SH-SY5Y (cell line): ENCODE measurements around the gene EIF1AD.

Source experiments
- GATA2 ChIP-seq: IDR thresholded peaks from 2 replicates; pipeline ENCODE4 v1.6.1; 2011; ENCODE audit warnings: mild to moderate bottlenecking, low read depth, low read length
- GATA3 ChIP-seq: IDR thresholded peaks from 2 replicates; pipeline ENCODE4 v1.6.1; 2011; ENCODE audit warnings: low read depth, mild to moderate bottlenecking, low read length, moderate library complexity

EIF1AD gene

GRCh38 chr11:65997286-65997685, 4.7 kb downstream of the EIF1AD start:
- no peak for TF ChIP-seq GATA2
- TF ChIP-seq GATA3 = no peak

- TF ChIP-seq GATA3 = no peak
- no peak for TF ChIP-seq GATA2
Measured at GRCh38 chr11:65992056-65992455, 9.9 kb downstream of the EIF1AD start.

DNA sequence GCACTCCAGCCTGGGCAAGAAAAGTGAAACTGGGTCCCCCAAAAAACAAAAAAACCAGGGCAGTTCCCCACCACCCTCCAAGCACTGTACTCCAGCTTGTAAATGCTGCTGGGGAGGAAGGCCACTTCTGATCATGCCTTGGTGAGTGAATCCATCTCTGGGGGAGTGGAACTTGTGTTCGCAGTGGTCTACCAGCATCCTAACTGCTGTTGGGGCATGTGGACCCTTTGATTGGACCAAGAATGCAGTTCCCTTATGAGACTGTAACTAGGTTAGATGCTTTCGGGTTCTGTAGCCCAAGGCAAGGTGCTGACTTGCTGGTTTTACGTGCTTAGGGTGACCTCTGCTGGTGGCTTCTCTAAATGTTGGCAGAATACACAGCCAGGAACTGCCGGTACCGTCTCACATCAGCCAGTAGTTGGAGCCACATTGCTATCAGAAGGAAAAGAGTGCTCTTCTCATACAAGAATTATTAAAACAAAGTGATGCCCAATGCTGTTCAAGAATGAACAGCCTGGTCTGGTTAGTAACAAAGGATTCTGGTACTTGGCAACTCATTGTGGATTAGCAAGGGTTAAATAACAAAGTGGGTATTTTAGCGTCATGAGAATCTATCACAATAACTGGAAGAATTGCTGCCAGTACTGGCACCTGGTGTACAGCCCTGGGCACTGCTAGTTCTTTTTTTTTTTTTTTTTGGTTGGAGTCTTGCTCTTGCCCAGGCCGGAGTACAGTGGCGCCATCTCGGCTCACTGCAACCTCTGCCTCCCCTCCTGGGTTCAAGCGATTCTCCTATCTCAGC, 13.0 kb downstream of the EIF1AD start:
- TF ChIP-seq GATA2 (no peak), GATA3 (no peak)

DNA sequence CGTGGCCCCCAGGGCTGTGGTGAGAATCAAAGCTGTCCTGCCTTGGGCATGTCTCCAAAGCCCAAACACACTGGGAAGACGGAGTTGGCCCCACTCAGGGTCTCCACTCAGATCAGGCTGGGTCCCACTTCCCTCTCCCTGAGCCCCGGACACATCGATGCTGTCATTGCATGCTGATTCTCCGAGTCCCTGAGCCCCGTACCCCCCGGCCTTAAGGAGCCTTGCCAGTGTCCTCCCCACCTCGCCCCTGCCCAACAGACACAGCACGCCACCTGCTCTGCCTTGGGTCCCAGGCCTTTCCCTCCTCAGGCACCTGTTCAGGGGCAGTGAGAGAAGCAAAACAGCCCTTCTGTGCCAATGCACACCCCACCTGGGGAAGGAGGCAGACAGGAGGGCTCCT, 14.6 kb downstream of the EIF1AD start:
- no peak for TF ChIP-seq GATA2
- no peak for TF ChIP-seq GATA3

DNA sequence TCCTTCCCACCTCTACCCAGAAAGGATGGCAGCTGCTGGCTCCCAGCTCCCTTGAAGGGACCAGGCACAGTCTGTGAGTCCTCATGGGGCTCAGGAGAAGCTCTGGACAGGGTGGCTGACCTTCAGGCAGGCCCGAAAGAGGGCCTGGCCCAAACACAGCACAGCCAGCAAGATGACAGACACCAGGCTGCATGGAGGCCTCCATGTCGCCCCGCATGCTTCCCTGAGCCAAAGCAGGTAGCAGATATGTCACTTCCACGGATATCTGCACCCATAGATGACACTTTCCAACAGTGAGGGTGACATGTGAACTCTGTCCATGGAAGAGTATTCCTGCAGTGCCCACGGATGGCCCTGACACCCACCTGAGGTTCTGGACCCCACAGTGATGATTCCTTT, 18.4 kb downstream of the EIF1AD start:
- TF ChIP-seq GATA3 (no peak), GATA2 (no peak)

GRCh38 chr11:65982824-65983588, 19.0 kb downstream of the EIF1AD start:
- TF ChIP-seq GATA3 (no peak), GATA2 (no peak)

DNA sequence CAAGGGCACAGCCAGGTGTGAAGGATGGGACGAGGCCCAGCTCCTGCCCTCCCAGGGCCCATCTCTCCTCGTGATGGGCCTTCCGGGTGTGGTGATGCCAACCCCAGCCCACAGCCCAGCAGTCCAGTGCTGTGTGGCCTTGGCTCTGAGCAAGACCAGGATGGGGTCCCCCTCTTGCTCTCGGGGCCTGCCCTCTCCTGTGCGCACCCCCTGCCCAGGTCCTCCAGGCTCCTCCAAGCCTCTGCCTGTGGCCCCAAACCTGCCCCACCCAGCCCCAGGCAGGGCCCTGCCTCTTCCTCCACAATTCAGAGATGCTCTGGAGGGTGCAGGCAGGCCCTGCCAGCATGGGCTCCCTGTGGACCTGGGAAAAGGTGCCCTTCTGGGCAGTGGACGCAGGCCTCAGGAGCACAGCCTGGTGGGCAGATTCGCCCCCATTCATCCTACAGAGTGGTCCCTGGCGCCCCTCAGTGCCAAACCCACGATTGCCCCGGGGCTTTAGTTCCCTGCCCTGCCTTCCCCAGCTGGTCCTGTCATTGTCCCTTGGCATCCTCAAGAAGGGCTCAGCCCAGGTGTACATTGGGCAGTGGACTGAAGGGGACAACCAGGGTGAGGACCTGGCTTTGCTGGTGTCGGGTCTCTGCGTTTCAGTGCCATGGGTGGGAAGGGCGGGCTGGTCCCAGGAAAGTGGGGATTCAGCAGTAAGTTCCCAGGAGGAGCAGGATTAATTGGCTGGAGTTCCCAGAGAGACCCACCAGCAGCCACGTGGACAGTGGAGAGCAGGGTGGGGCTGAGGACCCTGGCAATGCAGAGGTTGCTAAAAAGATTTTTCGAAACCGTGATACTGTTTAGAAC, 19.8 kb downstream of the EIF1AD start:
- TF ChIP-seq GATA2 (no peak), GATA3 (no peak)

- TF ChIP-seq GATA3 = no peak
- no peak for TF ChIP-seq GATA2
Measured at GRCh38 chr11:65981101-65981740, 20.7 kb downstream of the EIF1AD start.

- no peak for TF ChIP-seq GATA3
- TF ChIP-seq GATA2 = no peak
Measured at GRCh38 chr11:65979261-65979759, 22.6 kb downstream of the EIF1AD start.

DNA sequence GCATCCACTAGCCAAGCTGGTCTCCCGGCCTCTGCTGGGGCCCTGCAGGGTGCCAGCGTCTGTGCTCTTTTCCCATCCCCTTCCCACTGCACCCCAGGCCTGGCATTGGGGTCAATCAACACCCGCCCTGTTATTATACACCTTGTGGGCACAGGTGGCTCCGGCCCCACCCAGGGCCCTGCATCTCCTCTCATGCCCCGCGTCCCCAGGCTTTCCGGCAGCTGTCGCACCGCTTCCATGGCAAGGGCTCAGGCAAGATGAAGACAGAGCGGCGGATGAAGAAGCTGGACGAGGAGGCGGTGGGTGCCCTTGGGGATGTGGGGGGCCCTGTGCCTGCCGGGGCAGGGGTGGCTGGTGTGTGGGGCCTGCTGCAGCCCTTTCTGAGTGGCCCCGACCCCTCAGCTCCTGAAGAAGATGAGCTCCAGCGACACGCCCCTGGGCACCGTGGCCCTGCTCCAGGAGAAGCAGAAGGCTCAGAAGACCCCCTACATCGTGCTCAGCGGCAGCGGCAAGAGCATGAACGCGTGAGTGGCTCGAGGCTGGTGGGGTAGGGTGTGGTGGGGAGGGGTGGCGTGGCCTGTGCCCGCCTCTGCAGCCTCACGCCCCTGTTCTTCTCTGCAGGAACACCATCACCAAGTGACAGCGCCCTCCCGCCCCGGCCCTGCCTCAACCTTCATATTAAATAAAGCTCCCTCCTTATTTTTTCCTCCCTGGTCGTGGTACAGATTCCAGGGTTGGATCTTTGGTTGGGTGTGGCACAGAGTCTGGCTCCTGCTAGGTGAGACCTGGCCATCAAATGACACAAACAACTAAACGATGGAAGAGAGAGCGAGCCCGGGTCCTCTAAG, 23.3 kb downstream of the EIF1AD start:
- TF ChIP-seq GATA3 (no peak), GATA2 (no peak)

DNA sequence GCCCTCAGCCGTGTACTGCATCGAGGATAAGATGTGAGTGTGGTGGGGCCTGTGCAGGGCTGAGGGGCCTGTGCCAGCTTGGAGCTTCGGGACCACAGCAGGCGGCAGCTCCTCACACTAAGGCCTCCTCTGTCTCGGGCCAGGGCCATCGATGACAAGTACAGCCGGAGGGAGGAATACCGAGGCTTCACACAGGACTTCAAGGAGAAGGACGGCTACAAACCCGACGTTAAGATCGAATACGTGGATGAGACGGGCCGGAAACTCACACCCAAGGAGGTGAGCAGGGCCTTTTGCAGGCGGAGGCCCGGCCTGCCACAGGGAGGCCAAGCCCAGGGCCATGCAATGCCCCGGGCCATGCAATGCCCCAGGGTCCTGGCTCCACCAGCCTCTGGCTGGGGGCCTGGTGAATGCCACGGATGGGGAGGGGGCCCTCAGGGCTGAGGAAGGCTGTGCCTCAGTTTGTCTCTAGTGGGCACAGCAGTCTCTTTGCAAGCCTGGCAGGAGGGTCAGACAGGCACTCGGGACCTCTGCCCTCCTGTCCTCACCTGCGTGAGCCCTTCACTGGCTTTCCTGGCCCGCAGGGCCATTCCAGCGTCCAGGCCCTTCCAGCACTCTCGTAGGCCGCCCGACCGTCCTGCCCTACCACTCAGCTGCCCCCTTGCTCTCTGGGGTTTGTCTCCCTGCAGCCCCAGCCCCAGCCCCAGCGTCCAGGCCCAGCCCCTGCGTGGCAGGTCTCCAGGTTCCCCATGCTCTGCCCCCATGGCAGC, 24.2 kb downstream of the EIF1AD start:
- TF ChIP-seq GATA2 (no peak), GATA3 (no peak)
